Panc1 (cell line): ENCODE results near the gene NEURL3. TPM values are rescaled to one million over a fixed set of nuclear protein-coding genes. Genes with fewer than 3 reads are reported as not detected.

ENCODE experiments used
- ATAC-seq: fragments of 200-7000 bp; cut with Tn5 transposase; 2 replicates; pipeline ENCODE4 v1.9.1; 2020; ENCODE audit warnings: mild to moderate bottlenecking, moderate library complexity
- BruUV-seq: library from RNA; stranded (reverse); fragments of 400-500 nt; replicated peaks from 2 replicates; lab custom pipeline; 2021; lab: Mats Ljungman, UMichigan
- CTCF ChIA-PET: fragments of 300-600 bp; sonication (Branson Sonifier 250); formaldehyde crosslinking; loops from one replicate; lab custom pipeline; 2022; ENCODE audit warnings: antibody characterized with exemption; lab: Charles Lee
- POLR2A ChIA-PET: fragments of 300-600 bp; sonication (Branson Sonifier 250); formaldehyde crosslinking; loops from one replicate; lab custom pipeline; 2022; ENCODE audit warnings: antibody characterized with exemption; lab: Charles Lee
- DNase-seq: peaks from one replicate; pipeline ENCODE4 v3.0.0-alpha.2; 2010; ENCODE audit warnings: low read depth, low spot score
- H3K27ac ChIP-seq: 2 replicates; pipeline ENCODE4 v1.5.1; 2011; ENCODE audit warnings: mild to moderate bottlenecking, low read length, inconsistent platforms
- H3K27me3 ChIP-seq: fragments of 200-500 bp; sonication (Bioruptor generic); 2 replicates; pipeline ENCODE4 v1.6.0; 2014; ENCODE audit warnings: low read length, inconsistent platforms; ENCODE audit not compliant: control insufficient read depth, insufficient read depth
- H3K36me3 ChIP-seq: fragments of 200-500 bp; sonication (Bioruptor generic); 2 replicates; pipeline ENCODE4 v1.5.1; 2014; ENCODE audit warnings: inconsistent platforms, mild to moderate bottlenecking, low read length, moderate library complexity; ENCODE audit not compliant: control insufficient read depth, insufficient read depth
- H3K4me1 ChIP-seq: 2 replicates; pipeline ENCODE4 v1.5.1; 2011; ENCODE audit warnings: inconsistent platforms, mild to moderate bottlenecking, low read length, moderate library complexity; ENCODE audit not compliant: control insufficient read depth, insufficient read depth
- H3K4me3 ChIP-seq, 2 experiments: 2 replicates each; pipeline ENCODE4 v1.5.1; 2011 to 2012; ENCODE audit warnings: low read depth in 2 of 2, low read length in 2 of 2, mild to moderate bottlenecking in 2 of 2, inconsistent platforms in 1 of 2, moderate library complexity in 1 of 2
- H3K9me3 ChIP-seq: fragments of 200-500 bp; sonication (Bioruptor generic); 2 replicates; pipeline ENCODE4 v1.5.1; 2014; ENCODE audit warnings: low read depth, mild to moderate bottlenecking, inconsistent platforms, low read length, moderate library complexity; ENCODE audit not compliant: control insufficient read depth, insufficient read depth
- CTCF ChIP-seq: fragments of 450-650 bp; IDR thresholded peaks from 2 replicates; pipeline ENCODE4 v1.5.1; 2017; ENCODE audit warnings: mild to moderate bottlenecking
- POLR2AphosphoS5 ChIP-seq: IDR thresholded peaks from 2 replicates; pipeline ENCODE4 v1.6.1; 2012; ENCODE audit warnings: mild to moderate bottlenecking, low read depth, low read length, moderate library complexity
- REST ChIP-seq, 2 experiments: IDR thresholded peaks; 2 replicates each; pipeline ENCODE4 v1.6.1; 2011 to 2012; ENCODE audit warnings: low read depth in 2 of 2, control low read depth in 1 of 2, low read length in 1 of 2, mild to moderate bottlenecking in 1 of 2, moderate library complexity in 1 of 2; ENCODE audit not compliant: insufficient read depth in 1 of 2
- SIN3A ChIP-seq: IDR thresholded peaks from 2 replicates; pipeline ENCODE4 v1.6.1; 2012; ENCODE audit warnings: low read depth, mild to moderate bottlenecking, low read length, moderate library complexity, borderline replicate concordance; ENCODE audit not compliant: insufficient read depth
- TCF7L2 ChIP-seq: IDR thresholded peaks from 2 replicates; pipeline ENCODE4 v1.6.1; 2011; ENCODE audit warnings: mild to moderate bottlenecking, low read depth, low read length, inconsistent platforms
- in situ Hi-C: cut with HindIII; loops from 2 replicates; pipeline ENCODE4 v1.10.0; 2016; ENCODE audit warnings: low sequenced_read_pairs, low pct_unique_long_range_greater_than_20kb
- intact Hi-C: fragments of 100-400 bp; cut with micrococcal nuclease; formaldehyde crosslinking; loops from one replicate; pipeline ENCODE4 v1.10.0; 2022; ENCODE audit not compliant: unreplicated experiment
- total RNA-seq: library from RNA; stranded (reverse); gene quantifications from one replicate; pipeline ENCODE4 v1.2.1, GENCODE V29; 2021; ENCODE audit not compliant: unreplicated experiment

The NEURL3 gene
- total RNA-seq, 1 experiment from 2014 or later: 1.2 TPM

GRCh38 chr2:96511851-96512250 lies 6.7 kb upstream of the NEURL3 start:
- Histone ChIP-seq H3K27ac (no peak overlapping the region), H3K27me3 (no peaks in the 10 kb centered on the region), H3K4me1 (peaks cover 20% of the 10 kb centered on the region), H3K4me3 (no peak overlapping the region), H3K9me3 (no peaks in the 10 kb centered on the region), H3K36me3 (no peaks in the 10 kb centered on the region)
- ATAC-seq (no peak), DNase-seq (no peak)
- POLR2A ChIA-PET: interaction anchor here (1.2 kb wide), 1 partner anchor 303 kb away, joined by 3 read pairs; the partner anchor contains the start of gene STARD7
- intact Hi-C loops: no loop called here
- BruUV-seq: no TSS peak
- in situ Hi-C loops: no loop called here
- CTCF ChIA-PET: interaction anchor here (0.5 to 0.6 kb wide), 2 partner anchors 215 to 357 kb away, joined by 3 to 9 read pairs; no protein-coding TSS in a partner anchor
- TF ChIP-seq TCF7L2 (no peak), SIN3A (no peak), POLR2AphosphoS5 (no peak), REST (IDR thresholded peaks at IDR 0.05; ENCODE audit: insufficient read depth in 1 of 2, low read depth in 2 of 2, low read length in 1 of 2) (no peak), CTCF (no peak)

- Histone ChIP-seq H3K36me3 (no peaks in the 10 kb centered on the region), H3K27me3 (no peaks in the 10 kb centered on the region), H3K4me3 (no peak overlapping the region), H3K4me1 (peaks cover 28% of the 10 kb centered on the region), H3K27ac (no peak overlapping the region), H3K9me3 (no peaks in the 10 kb centered on the region)
- BruUV-seq: no TSS peak
- TF ChIP-seq REST (IDR thresholded peaks at IDR 0.05; ENCODE audit: insufficient read depth in 1 of 2, low read depth in 2 of 2, low read length in 1 of 2): no peak
- no peak for DNase-seq
- ATAC-seq: no peak
- ChIA-PET CTCF (interaction anchor here (0.6 to 3.3 kb wide), 2 partner anchors 103 to 358 kb away, joined by 9 to 38 read pairs; no protein-coding TSS in a partner anchor), POLR2A (interaction anchor here (1.2 kb wide), 1 partner anchor 302 kb away, joined by 3 read pairs; the partner anchor contains the start of gene STARD7)
- in situ Hi-C loops (no loop called here), intact Hi-C loops (no loop called here)
These were observed 5.9 kb upstream of the NEURL3 start for GRCh38 chr2:96510931-96511595.
